ENCODE data around the gene OAF.

DNA sequence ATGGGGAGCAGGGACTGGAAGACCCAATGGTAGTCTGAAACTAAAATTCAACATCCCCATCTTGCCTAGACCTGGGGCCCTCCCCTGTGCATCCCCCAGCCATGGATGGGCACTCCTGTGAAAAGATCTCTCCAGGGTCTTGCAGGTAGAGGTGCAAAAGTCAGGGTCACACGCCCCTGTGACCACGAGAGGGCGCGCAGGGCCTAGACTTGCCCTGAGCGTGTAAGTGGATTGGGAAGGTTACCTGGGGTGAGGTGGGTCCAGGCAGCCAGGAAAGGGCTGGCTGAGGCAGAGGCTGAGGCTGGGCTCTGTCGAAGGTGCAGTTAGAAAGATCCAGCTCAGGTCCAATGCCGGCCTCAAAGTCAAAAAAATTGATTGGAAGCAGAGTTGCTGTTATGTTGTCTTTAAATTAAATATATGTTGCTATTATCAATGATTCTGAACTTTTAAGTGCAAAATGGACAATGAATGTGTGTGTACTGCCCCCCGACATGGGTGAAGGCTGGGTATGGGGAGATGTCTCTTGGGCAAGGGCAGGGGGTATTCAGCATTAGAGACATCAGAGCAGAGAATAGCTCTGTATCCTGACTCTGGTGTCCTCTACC is 24.3 kb downstream of the OAF start:
- TF ChIP-seq NFRKB (IDR thresholded peaks at IDR 0.05) (no peak), ELF4 (IDR thresholded peaks at IDR 0.05) (no peak), ZNF384 (IDR thresholded peaks at IDR 0.05) (no peak), SUZ12 (IDR thresholded peaks at IDR 0.05) (no peak), L3MBTL2 (conservative IDR thresholded peaks at IDR 0.05) (no peak), CTBP1 (IDR thresholded peaks at IDR 0.05; ENCODE audit: borderline replicate concordance) (no peak), SP1 (IDR thresholded peaks at IDR 0.05) (no peak), ARNT (IDR thresholded peaks at IDR 0.05) (no peak), HDGF (IDR thresholded peaks at IDR 0.05; ENCODE audit: borderline replicate concordance) (no peak)
